ENCODE measurements around the gene MEF2B. TPM values are rescaled to one million over a fixed set of nuclear protein-coding genes. Genes with fewer than 3 reads are reported as not detected.
"Not testable (repeated sequence)": the region's sequence is repeated elsewhere in the genome, so short reads cannot be mapped to it uniquely, and the experiment has no call there.

The MEF2B gene
- total RNA-seq, 1 donor from 2014 or later, result not detected

DNA sequence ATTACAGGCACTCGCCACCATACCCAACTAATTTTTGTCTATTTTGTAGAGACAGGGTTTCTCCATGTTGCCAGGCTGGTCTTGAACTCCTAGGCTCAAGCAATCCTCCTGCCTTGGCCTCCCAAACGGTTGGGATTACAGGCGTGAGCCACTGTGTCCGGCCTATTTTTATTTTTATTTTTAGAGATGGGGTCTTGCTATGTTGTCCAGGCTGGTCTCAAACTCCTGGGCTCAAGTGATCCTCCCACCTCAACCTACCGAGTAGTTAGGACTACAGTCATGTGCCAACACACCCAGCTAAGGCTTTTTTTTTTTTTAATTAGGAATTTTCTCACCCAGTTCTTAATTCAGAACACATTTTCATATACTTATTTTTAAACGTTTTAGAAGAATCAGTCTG, 34.4 kb downstream of the MEF2B start:
- not testable (repeated sequence) for DNase-seq (ENCODE audit: low spot score in 2 of 2); FAIRE-seq

DNA sequence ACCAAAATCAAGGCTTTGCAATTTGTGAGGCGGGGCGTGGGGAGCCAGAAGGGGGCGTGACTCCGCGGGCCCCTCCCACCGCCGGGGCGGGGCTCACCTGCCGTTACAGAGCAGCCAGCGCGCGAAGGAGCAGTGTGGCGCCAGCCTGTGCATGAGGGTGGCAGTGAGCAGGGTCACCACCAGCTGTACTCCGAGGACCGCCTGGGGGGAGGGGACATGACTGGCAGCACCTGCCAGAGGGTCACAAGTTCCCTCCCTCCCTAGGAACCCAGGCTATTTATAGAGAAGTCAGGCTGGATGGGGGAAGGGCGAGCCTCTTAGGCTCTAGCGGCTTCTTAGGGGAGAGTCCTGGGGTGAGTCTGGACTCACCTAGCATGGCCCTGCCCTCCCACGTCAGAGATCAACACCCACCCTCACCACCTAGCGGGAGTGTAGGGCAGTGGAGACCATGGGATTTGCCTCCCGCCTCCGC, 35.3 kb downstream of the MEF2B start:
- DNase-seq (ENCODE audit: low spot score in 2 of 2), result no peak
- FAIRE-seq, result no peak

DNA sequence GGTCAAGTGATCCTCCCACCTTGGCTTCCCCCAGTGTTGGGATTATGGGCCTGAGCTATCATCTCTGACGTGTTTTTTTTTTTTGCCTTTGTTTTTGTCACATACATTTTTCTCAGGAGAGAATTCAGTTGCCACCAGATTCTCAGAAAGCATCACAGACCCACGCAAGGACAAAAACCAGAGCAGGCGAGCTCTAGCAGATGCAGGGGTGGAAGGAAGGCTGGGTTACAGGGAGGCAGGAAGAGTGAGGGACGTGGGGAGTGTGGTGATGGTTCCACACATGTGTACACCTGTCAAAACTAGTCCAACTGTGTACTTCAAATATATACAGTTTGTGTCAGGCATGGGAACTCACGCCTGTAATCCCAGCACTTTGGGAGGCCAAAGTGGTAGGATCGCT, 36.1 kb downstream of the MEF2B start:
- FAIRE-seq, result no peak

DNA sequence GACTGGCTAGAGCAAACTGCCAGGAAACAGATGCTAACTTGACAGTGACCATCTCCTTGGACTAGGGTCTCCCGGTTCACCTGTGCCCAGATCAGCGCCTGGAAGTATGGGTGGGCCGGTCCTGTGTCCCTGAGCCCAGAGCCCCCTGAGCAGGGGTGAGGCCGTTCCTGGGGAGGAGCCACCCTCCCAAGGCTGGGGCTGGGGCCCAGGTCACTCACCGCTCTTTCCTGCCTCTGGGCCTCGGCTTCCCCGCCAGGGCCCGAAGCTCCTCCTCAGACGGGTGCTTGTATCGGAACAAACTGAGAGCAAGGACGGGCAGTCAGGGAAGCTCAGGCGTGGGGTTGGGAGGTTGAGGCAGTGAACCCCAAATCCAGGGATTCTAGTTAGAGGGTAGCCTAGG, 37.2 kb downstream of the MEF2B start:
- DNase-seq (ENCODE audit: low spot score in 2 of 2), result no peak
- no peak for FAIRE-seq

More for the DNA sequence above, 36.1 kb downstream of the MEF2B start:
- DNase-seq (ENCODE audit: low spot score in 2 of 2), result no peak

DNA sequence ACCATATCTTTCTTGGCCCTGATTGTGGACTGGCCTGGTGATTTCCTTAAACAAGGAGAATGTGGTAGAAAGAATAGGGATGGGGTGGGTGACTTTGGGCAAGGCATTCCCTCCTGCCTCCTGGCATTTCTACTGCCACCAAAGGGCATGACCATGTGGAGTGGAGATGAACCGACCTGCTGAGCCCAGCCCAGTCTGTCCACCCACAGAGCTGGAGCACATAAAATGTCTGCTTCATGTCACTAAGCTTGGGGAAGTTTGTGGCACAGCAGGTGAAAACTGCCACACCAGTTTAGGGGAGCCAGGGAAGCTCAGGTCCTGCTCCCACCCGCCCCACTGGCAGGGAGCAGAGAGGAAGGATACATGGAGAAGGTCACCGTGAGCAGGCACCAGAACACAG, 38.1 kb downstream of the MEF2B start:
- no peak for DNase-seq (ENCODE audit: low spot score in 2 of 2)
- no peak for FAIRE-seq

DNA sequence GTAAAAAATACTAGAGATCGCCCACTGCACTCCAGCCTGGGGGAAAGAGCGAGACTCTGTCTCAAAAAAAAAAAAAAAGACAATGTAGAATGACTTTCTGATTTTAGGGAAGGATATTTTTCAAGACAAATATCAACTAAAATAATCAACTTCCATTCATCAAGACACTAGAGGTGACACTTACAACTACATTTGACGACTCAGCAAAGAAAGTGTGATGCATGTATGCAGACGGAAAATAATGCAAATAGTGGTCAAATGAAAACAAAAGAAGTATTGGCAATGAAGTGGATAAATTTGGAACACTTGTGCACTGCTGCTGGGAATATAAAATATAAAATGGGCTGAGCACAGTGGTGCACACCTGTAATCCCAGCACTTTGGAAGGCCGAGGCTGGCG, 44.0 kb downstream of the MEF2B start:
- FAIRE-seq (no peak), DNase-seq (ENCODE audit: low spot score in 2 of 2) (no peak)

DNA sequence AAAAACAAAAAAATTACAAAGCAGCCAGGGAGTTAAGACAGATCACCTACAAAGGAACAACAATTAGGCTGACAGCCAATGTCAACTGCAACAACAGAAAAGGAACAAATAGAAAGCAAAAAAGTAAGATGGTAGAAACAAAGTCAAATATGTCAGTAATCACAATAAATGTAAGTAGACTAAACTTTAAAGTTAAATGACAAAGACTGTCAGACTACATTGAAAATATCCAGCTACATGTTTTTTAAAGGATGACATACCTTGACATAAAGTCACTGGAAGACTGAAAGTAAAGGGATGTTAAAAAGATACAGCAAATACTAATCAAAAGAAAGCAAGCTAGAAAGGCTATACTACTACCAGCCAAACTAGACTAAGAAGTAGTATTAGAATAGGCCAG, 46.7 kb downstream of the MEF2B start:
- no peak for FAIRE-seq

DNA sequence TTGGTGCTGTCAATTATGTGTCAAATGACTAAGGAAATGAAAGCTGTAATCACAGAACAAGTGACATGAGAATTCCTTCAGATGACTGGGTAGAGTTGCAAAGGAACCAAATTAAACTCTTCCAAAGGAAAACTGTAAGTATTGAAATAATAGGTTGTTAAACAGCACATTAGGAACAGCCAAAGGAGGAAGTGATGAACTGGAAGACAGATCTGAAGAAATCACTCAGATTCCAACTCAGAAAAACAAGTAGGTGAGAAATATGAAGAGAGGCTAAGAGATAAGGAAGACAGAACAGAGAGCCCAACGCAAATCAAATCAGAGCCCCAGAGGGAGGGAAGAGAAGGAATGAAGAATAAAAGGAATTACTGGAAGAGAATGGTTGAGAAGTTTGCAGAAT, 47.2 kb downstream of the MEF2B start:
- FAIRE-seq (no peak), DNase-seq (ENCODE audit: low spot score in 2 of 2) (no peak)

More for the DNA sequence above, 46.7 kb downstream of the MEF2B start:
- DNase-seq (ENCODE audit: low spot score in 2 of 2), result no peak

DNA sequence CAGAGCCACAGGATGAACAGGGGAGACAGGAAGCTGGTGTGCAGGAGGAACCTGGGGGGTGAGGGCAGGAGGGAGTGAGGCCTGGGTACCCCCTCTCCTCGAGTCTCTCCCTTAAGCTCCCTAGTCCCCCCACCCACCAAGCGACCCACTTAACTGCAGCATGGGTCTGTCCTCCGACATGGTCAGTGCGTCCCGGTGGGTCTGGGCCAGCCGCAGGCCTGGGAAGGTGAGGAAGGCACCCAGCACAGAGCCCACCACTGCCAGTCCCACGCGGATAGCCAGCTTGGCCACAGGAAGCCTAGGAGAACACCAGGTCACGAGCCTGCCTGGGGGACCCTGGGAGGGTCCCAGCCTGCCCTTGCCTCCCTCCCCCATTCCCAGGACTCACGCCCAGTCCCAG, 48.7 kb downstream of the MEF2B start:
- no peak for FAIRE-seq
- DNase-seq (ENCODE audit: low spot score in 2 of 2), result no peak

DNA sequence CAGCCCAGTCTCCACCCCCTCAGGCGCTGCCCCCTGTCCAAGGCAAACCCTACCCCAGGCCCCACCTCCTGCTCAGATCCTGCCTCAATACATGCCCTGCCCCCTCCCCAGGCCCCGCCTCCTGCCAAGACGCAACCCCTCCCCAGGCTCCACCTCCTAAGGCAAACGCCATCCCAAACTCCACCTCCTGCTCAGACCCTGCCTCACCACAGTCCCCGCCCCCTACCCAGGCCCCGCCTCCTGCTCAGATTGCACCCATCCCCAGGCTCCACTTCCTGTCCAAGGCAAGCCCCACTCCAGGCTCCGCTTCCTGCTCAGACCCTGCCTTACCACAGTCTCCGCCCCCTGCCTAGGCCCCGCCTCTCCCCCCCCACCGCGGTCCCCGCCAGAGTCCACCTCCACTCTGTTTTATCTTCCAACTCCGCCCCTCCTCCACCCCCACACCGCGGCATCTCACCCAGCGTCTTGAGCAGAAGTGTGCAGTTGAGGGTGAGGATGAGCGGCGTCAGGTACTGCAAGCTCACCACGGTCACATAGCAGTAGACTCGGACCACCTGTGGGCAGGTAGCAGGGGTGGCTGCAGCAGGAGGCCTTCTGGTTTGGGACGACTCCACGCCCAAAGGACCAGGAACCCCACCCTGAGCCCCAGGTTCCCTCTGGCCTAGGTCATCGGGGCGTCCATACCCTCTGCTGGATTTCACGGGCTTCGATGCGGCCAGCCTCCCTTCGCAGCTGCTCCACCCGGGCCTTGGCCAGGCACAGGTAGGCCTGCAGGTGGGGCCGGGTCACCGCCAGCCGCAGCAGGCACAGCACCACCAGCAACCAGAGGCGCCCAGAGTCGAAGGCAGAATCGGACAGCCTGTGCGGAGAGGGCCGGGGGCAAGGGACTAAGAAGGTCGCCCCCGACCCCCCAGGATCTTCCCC, 49.5 kb downstream of the MEF2B start:
- FAIRE-seq (no peak), DNase-seq (ENCODE audit: low spot score in 2 of 2) (peak in 1 of 2 donors; percentile 36)

DNA sequence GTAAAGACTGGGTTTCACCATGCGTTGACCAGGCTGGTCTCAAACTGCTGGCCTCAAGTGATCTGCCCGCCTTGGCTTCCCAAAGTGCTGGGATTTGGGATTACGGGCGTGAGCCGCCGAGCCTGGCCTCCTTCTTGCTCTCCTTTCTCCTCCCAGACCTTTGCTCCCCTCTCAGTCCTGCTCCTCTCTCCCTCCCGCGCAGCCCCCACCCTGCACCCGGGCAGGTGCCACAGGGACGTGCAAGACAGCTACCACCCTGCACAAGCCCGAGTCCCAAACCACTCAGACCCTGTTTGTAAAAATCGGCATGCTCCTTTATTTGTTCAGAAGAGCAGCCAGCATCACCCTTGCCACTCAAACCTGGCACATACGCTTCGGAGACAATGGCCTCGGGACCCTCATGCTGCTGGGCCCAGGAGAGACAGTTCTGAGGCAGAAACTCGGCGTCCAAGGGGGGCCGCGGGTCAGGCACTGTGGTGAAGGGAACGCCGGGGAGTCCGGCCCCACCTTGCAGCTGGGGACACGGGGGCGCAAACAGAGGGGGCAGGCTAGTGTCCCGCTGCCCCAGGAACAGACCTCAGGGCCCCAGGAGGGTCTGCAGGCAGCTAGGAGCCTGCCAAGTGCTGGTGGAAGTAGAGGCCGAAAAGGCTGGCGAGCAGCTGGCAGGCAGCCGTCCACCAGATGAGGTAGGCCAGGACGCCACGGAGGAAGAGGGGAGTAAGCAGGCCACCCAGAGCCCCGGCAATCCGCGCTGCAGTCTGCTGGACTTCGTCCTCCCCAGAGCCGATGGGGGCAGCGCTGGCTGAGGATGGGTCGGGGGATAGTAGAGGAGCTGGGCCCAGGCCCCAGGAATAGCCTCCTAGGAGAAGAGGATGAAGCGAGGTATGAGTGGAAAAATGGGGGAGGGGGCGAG, 50.5 kb downstream of the MEF2B start:
- no peak for DNase-seq (ENCODE audit: low spot score in 2 of 2)
- FAIRE-seq, result no peak

DNA sequence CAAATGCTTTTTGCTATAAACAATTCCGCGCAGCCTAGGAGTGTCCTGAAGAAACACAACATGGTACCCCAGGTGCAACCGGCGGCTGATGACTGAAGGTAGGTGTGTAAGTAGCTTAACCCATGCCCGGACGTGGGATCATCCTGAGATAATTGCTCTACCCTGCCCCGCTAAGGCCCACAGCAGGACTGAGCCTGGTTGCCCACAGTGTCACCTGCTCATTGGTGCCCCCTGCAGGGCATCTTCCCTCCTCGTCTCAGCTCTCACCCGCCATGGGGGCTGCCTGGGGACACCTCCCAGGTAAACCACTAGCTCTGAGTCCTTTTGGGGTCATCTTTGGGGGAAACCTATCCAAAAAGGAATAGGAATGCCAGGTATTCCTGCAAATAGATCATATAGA, 54.1 kb downstream of the MEF2B start:
- FAIRE-seq (no peak), DNase-seq (ENCODE audit: low spot score in 2 of 2) (peak in 1 of 2 donors; percentile 43)

DNA sequence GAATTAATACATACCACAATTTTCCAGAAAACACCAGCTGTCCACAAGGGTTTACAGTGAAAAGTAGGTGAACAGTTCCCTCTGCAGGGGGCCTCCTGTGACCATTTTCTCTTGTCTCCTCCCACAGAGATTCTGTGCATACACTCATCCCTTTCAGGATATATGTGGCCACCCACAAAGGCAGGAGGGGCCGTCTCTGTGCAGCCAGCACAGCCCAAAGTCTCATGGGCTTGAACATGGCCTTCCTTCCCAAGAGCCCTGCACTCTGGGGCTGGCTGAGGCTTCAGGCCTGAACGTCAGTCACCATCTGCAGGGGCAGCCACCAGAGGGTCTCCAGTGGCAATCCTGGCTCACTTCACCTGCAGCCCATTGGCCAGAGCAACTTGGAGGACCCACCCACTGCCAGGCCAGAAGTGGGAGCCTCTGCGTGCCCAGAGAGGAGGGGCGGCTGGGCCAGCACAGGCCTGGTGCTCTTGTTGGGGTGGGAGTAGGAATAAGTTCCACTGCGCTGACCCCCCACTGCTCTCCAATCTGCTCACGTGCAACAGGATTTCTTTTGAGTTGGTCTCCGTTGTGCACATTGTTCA, 56.9 kb downstream of the MEF2B start:
- DNase-seq (ENCODE audit: low spot score in 2 of 2) (no peak), FAIRE-seq (no peak)

DNA sequence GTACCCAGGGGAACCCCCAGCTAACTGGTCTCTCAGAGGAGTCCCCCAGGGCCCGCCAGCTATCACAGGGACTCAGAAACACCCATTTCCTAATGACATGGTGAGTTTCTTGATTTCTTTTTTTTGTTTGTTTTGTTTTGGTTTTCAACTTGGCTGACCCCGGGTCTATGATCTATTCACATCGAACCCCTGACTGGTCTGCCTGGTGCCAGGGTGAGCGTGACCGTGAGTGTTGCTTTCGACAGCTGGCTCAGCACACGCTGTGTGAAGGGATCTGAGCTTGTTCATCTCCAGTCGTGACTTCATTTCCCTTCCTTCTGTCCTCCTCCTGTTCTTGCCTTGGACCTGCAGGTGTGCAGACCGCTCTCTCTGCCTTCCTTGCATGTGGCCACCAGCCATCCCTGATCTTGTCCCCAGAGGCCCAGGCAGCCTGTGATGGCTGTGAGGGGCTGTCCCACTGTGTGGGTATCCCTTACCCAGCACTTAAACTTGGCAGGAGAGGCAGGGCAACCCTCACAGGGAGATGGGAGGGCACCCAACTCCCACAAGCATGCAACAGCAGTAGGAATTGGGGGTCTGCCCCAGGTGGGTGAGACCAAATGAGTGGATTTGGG, 58.0 kb downstream of the MEF2B start:
- DNase-seq (ENCODE audit: low spot score in 2 of 2) (no peak), FAIRE-seq (no peak)

DNA sequence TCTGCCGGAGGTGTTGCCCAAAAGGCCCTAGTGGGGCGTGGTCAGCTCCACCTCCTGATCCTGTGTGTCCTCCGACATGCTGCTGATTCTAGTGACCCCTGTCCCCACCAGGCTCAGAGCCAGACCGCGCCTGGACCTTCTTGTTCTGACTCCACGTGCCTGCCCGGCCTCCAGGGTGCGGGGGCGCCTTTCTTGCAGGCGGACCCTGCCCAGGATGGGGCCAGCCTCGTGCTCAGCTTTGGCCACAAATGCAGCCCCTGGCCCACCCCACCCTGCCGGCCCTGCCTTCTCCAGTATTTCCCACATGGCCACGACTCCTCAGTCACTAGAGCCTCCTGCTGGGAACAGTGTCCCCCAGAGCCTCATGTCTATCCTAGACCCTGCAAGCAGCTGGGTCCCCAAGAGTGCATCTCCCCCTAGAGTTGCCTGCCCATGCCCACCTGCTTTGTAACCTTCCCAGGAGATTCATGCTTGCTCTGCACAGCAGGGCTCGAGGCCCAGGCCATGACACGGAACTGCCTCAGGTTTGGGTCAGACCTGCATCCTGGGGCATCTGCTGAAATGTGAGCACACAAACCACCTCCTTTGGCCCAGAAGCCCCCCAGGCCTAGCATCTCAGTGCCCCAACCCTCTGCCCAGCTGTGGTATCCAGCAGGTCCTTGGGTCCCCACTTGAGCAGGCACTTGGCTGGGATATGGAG, 58.8 kb downstream of the MEF2B start:
- no peak for FAIRE-seq
- no peak for DNase-seq (ENCODE audit: low spot score in 2 of 2)

DNA sequence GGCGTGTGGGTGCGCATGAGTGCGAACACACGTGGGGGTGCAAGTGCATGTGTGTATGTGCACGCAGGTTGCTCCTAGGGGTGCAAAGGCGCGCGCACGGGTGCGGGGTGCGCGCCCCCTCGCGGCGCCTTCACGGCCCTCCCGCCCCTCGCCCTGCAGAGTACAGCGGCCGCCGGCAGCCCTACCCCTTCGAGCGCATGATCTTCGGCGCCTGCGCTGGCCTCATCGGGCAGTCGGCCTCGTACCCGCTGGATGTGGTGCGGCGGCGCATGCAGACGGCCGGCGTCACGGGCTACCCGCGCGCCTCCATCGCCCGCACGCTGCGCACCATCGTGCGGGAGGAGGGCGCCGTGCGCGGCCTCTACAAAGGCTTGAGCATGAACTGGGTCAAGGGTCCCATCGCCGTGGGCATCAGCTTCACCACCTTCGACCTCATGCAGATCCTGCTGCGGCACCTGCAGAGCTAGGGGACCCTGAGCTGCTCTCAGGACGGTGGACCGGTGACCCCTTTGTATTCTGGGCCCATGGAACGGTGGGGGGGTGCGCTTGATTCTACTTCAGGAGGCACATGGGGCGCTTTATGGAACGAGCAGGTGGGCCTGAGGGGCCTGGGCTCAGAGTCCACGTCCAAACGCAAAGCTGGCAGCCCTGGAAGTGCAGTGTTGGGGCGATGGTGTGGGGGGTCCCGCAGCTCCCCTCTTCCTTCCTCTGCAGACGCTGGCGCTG, 59.5 kb downstream of the MEF2B start:
- DNase-seq (ENCODE audit: low spot score in 2 of 2) (no peak), FAIRE-seq (no peak)

DNA sequence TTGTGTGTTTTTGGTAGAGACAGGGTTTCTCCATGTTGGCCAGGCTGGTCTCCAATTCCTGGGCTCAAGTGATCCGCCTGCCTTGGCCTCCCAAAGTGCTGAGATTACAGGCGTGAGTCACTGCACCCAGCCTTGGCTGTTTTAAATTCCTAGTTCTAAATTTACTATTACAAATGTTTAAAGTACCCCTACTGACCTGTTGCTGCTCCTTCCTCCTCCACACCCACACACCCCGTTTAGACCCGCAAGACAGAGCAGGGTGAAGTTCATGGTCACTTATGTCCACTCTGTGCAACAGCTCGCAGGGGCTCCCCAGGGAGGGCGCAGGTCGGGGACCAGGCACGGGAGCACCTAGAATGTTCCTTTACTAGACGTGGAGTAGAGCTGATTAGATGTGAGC, 60.5 kb downstream of the MEF2B start:
- FAIRE-seq (no peak), DNase-seq (ENCODE audit: low spot score in 2 of 2) (no peak)

DNA sequence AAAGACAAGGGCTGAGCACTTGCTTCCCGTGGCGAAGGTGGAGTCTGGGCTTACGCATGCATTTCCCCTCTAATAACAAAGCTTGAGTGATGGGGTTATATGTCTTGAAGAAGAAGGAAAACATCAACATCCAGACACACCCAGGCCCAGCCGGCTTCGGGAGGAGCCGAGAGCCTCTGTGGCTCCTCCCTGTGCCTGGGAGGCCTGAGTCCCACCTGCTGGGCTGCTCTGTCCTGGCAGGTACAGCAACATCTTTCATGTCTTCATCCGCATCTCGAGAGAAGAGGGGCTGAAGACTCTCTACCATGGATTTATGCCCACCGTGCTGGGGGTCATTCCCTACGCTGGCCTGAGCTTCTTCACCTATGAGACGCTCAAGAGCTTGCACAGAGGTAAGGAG, 62.4 kb downstream of the MEF2B start:
- FAIRE-seq, result no peak

DNA sequence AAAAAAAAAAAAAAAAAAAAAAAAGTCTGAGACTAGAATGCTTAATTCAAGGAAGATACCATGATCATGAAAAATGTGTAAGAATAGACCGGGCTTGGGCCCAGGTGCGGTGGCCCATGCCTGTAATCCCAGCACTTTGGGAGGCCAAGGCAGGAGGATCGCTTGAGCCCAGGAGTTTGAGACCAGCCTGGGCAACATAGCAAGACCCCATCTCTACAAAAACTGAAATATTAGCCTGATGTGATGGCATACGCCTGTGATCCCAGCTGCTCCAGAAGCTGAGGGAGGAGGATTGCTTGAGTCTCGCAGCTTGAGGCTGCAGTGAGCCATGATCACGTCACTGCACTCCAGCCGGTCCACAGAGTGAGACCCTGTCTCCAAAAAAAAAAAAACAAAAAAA, 63.1 kb downstream of the MEF2B start:
- DNase-seq (ENCODE audit: low spot score in 2 of 2); FAIRE-seq: not testable (repeated sequence)

More for the DNA sequence above, 62.4 kb downstream of the MEF2B start:
- no peak for DNase-seq (ENCODE audit: low spot score in 2 of 2)

Measured in frontal cortex (tissue), 4 donors.